Gastroesophageal sphincter (tissue), 3 donors: Measurements from ENCODE around the gene PPTC7.

Experiments used
- EP300 ChIP-seq: sonication (generic); formaldehyde crosslinking; IDR thresholded peaks from one replicate; pipeline ENCODE4 v1.6.1; 2017; ENCODE audit warnings: antibody characterized with exemption, mild to moderate bottlenecking
- POLR2A ChIP-seq, 2 donors: fragments of 450-650 bp; IDR thresholded peaks; one replicate each; pipeline ENCODE4 v1.6.1; 2017; ENCODE audit warnings: antibody characterized with exemption in 2 of 2, mild to moderate bottlenecking in 2 of 2, moderate library complexity in 1 of 2
- TF ChIP-seq, protein P1 (sequence below), 4 experiments: fragments of 200-600 bp in 2 of 4; fragments of 450-650 bp in 2 of 4; sonication (generic) in 1 of 4; IDR thresholded peaks; one replicate each; pipeline ENCODE4 v1.5.1; 2017 to 2019; ENCODE audit warnings: antibody characterized with exemption in 4 of 4, mild to moderate bottlenecking in 2 of 4, moderate library complexity in 2 of 4

DNA sequence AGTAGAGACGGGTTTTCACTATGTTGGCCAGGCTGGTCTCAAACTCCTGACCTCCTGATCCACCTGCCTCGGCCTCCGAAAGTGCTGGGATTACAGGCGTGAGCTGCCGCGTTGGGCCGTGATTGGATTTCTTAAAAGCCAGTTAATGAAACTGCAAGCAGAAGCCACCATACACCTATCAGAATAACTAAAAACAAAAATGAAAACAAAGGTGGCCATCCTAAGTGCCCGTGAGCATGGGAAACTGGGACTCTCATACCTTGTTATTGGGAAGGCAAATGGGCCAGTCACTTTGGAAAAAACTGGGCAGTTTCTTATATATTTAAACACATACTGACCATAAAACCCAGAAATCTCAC is 23.1 kb upstream of the PPTC7 start:
- TF ChIP-seq POLR2A (IDR thresholded peaks at IDR 0.05): no peak
- TF ChIP-seq, protein P1, sequence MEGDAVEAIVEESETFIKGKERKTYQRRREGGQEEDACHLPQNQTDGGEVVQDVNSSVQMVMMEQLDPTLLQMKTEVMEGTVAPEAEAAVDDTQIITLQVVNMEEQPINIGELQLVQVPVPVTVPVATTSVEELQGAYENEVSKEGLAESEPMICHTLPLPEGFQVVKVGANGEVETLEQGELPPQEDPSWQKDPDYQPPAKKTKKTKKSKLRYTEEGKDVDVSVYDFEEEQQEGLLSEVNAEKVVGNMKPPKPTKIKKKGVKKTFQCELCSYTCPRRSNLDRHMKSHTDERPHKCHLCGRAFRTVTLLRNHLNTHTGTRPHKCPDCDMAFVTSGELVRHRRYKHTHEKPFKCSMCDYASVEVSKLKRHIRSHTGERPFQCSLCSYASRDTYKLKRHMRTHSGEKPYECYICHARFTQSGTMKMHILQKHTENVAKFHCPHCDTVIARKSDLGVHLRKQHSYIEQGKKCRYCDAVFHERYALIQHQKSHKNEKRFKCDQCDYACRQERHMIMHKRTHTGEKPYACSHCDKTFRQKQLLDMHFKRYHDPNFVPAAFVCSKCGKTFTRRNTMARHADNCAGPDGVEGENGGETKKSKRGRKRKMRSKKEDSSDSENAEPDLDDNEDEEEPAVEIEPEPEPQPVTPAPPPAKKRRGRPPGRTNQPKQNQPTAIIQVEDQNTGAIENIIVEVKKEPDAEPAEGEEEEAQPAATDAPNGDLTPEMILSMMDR (IDR thresholded peaks at IDR 0.05): no peak
- TF ChIP-seq EP300: no peak
